ENCODE measurements around the gene GREB1. TPM values are rescaled to one million over a fixed set of nuclear protein-coding genes. Genes with fewer than 3 reads are reported as not detected.

The GREB1 gene
- total RNA-seq, 1 experiment from 2014 or later = 16.5 TPM

- no peaks in the 10 kb centered on the region for H4K20me1 ChIP-seq (ENCODE audit: control insufficient read depth, insufficient read depth, insufficient read length)
- no CpG with 5 or more reads among the region's 3 CpGs for WGBS (ENCODE audit: extremely low coverage, insufficient read length, low lambda C conversion rate)
- H4K91ac ChIP-seq (ENCODE audit: insufficient read length, low read depth, low read length) = no peak overlapping the region
- peaks cover 3% of the 10 kb centered on the region for H3K23me2 ChIP-seq (ENCODE audit: insufficient read length, low read depth, low read length, poor library complexity, severe bottlenecking)
- no peak overlapping the region for H3K27ac Mint-ChIP-seq
- H2BK120ac ChIP-seq (ENCODE audit: low read depth, low read length, poor library complexity, severe bottlenecking) = no peak overlapping the region
- H3K9ac ChIP-seq (ENCODE audit: extremely low read depth, insufficient read length, low read length) = no peak overlapping the region
- H3K4me3 Mint-ChIP-seq = no peak overlapping the region
- no peak overlapping the region for H3K56ac ChIP-seq (ENCODE audit: insufficient read length, low read depth, low read length)
- no peak overlapping the region for H3K4me2 ChIP-seq (ENCODE audit: insufficient read depth, insufficient read length, low read length)
- no peak overlapping the region for H2AFZ ChIP-seq (ENCODE audit: low read length)
- H2BK5ac ChIP-seq (ENCODE audit: insufficient read length, low read length) = no peak overlapping the region
- no peak overlapping the region for H2BK20ac ChIP-seq (ENCODE audit: low read depth, low read length, poor library complexity, severe bottlenecking)
- peaks cover 17 to 20% of the 10 kb centered on the region in 2 experiments for H3K4me1 Mint-ChIP-seq
- peaks cover 57% of the 10 kb centered on the region for H3K27me3 Mint-ChIP-seq (ENCODE audit: low read depth)
- H3T11ph ChIP-seq (ENCODE audit: low read length) = no peak overlapping the region
- no peak for TF ChIP-seq CTCF (conservative IDR thresholded peaks at IDR 0.05)
- H4K8ac ChIP-seq (replicated peaks; ENCODE audit: insufficient read length, low read depth, low read length) = no peak overlapping the region
- no peak for DNase-seq
- H3K14ac ChIP-seq (ENCODE audit: insufficient read depth, low read length) = no peak overlapping the region
- H3K23ac ChIP-seq (ENCODE audit: insufficient read length, low read depth, low read length) = no peak overlapping the region
- H3K18ac ChIP-seq (ENCODE audit: insufficient read length, low read depth, low read length) = no peak overlapping the region
- H2AK5ac ChIP-seq (ENCODE audit: insufficient read length, low read length) = no peak overlapping the region
- no peaks in the 10 kb centered on the region for H3K9me3 ChIP-seq (ENCODE audit: control insufficient read depth, low read depth, low read length)
- H3K79me2 ChIP-seq (ENCODE audit: insufficient read depth, low read length) = no peaks in the 10 kb centered on the region
- H3K27me3 ChIP-seq (ENCODE audit: insufficient read depth, low read length) = peaks cover 10% of the 10 kb centered on the region
- no peaks in the 10 kb centered on the region for H3K9me3 Mint-ChIP-seq
- H3K27ac ChIP-seq (ENCODE audit: insufficient read length, low read depth, low read length) = no peak overlapping the region
- no peak overlapping the region for H2BK12ac ChIP-seq (ENCODE audit: insufficient read length, low read depth, low read length)
- no peaks in the 10 kb centered on the region; a peak in 1 of 7 replicates for H3K36me3 Mint-ChIP-seq (ENCODE audit: insufficient read depth in 1 of 3, low read depth in 3 of 3)
- H4K5ac ChIP-seq (ENCODE audit: insufficient read length, low read depth, low read length) = no peak overlapping the region
- no peaks in the 10 kb centered on the region for H3K79me1 ChIP-seq (ENCODE audit: insufficient read depth, low read depth, low read length, poor library complexity, severe bottlenecking)
- H2BK15ac ChIP-seq (ENCODE audit: low read depth, low read length) = no peak overlapping the region
- H3K4me1 ChIP-seq (ENCODE audit: insufficient read depth, low read length) = peaks cover 3% of the 10 kb centered on the region; the same call in 1 of the 2 replicates
- H3K4ac ChIP-seq (ENCODE audit: low read depth, low read length) = no peak overlapping the region
Observed at GRCh38 chr2:11672407-11672806, 138.6 kb downstream of the GREB1 start.
